CD4-positive, alpha-beta memory T cell (primary cell): ENCODE measurements around the gene CDKN1C. TPM values are rescaled to one million over a fixed set of nuclear protein-coding genes. Genes with fewer than 3 reads are reported as not detected.
A peak's percentile ranks its signal among the peaks of the same experiment; 100 is the strongest.

ENCODE experiments used
- CTCF ChIA-PET: fragments of 350-600 bp; sonication (Branson Sonifier 250); formaldehyde crosslinking; loops from one replicate; lab custom pipeline; 2021; ENCODE audit warnings: inconsistent platforms; ENCODE audit not compliant: partially characterized antibody; lab: Charles Lee
- POLR2A ChIA-PET: fragments of 350-600 bp; sonication (Branson Sonifier 250); formaldehyde crosslinking; loops from one replicate; lab custom pipeline; 2021; ENCODE audit not compliant: partially characterized antibody; lab: Charles Lee
- DNase-seq, 5 donors: peaks; one replicate each; pipeline versions ENCODE4 v3.0.0 to v3.0.0-alpha.2; 2020 to 2022; ENCODE audit warnings: mixed read lengths in 1 of 5
- H3K27ac ChIP-seq: one replicate; pipeline ENCODE4 v1.7.0; 2013; ENCODE audit warnings: low read depth, low read length
- H3K27me3 ChIP-seq: 2 replicates; pipeline ENCODE4 v1.7.0; 2013; ENCODE audit warnings: mild to moderate bottlenecking, low read length, moderate library complexity; ENCODE audit not compliant: insufficient read depth
- H3K36me3 ChIP-seq: 2 replicates; pipeline ENCODE4 v1.7.0; 2013; ENCODE audit warnings: mild to moderate bottlenecking, low read length, moderate library complexity; ENCODE audit not compliant: insufficient read depth
- H3K4me1 ChIP-seq: 2 replicates; pipeline ENCODE4 v1.7.0; 2013; ENCODE audit warnings: mild to moderate bottlenecking, low read length, moderate library complexity; ENCODE audit not compliant: insufficient read depth
- H3K4me3 ChIP-seq, 2 donors: one replicate each; pipeline ENCODE4 v1.7.0; 2013; ENCODE audit warnings: low read length in 2 of 2, mild to moderate bottlenecking in 1 of 2
- H3K9me3 ChIP-seq, 2 donors: one replicate each; pipeline ENCODE4 v1.7.0; 2013; ENCODE audit warnings: low read length in 2 of 2, control low read depth in 1 of 2; ENCODE audit not compliant: control insufficient read depth in 1 of 2
- H3K27ac Mint-ChIP-seq, 7 donors: one replicate each; pipeline ENCODE4 v1.8.0; 2020 to 2021; ENCODE audit warnings: mixed read lengths in 7 of 7, mild to moderate bottlenecking in 6 of 7, inconsistent platforms in 3 of 7, moderate library complexity in 3 of 7
- H3K27me3 Mint-ChIP-seq, 2 donors: one replicate each; pipeline ENCODE4 v1.8.0; 2020 to 2021; ENCODE audit warnings: mixed read lengths in 2 of 2
- H3K36me3 Mint-ChIP-seq, 2 donors: one replicate each; pipeline ENCODE4 v1.8.0; 2020 to 2021; ENCODE audit warnings: mixed read lengths in 2 of 2, inconsistent platforms in 1 of 2, mild to moderate bottlenecking in 1 of 2
- H3K4me1 Mint-ChIP-seq, 4 donors: one replicate each; pipeline ENCODE4 v1.8.0; 2020 to 2021; ENCODE audit warnings: mixed read lengths in 4 of 4, mild to moderate bottlenecking in 1 of 4
- H3K4me3 Mint-ChIP-seq, 8 donors: one replicate each; pipeline ENCODE4 v1.8.0; 2020 to 2021; ENCODE audit warnings: mixed read lengths in 8 of 8, mild to moderate bottlenecking in 7 of 8, moderate library complexity in 6 of 8, inconsistent platforms in 3 of 8
- H3K9me3 Mint-ChIP-seq, 8 donors: one replicate each; pipeline ENCODE4 v1.8.0; 2020 to 2021; ENCODE audit warnings: mixed read lengths in 8 of 8, mild to moderate bottlenecking in 5 of 8, inconsistent platforms in 3 of 8, moderate library complexity in 1 of 8
- intact Hi-C: fragments of 100-400 bp; cut with micrococcal nuclease; formaldehyde crosslinking; loops from one replicate; pipeline ENCODE4 v1.15.1; 2023
- polyA plus RNA-seq, 2 donors: library from polyadenylated mRNA; unstranded; fragments of 300-500 nt; fragmentation: Illumina TruSeq; gene quantifications; one replicate each; pipeline ENCODE4 v1.2.3, GENCODE V29; 2021
- total RNA-seq, 2 experiments: library from RNA; stranded (reverse); gene quantifications; one replicate each; pipeline ENCODE4 v1.2.3, GENCODE V29; 2021

CDKN1C gene
- total and polyA plus RNA-seq, 4 experiments from 2014 or later, result 0.10 to 6.1 (median 2.8) TPM

GRCh38 chr11:2838091-2838490, 47.5 kb downstream of the CDKN1C start:
- no peak overlapping the region for H3K27ac Mint-ChIP-seq
- peaks cover 0 to 1% (median 0%) of the 10 kb centered on the region in 8 donors for H3K9me3 Mint-ChIP-seq

GRCh38 chr11:2837651-2838050, 47.9 kb downstream of the CDKN1C start:
- peaks cover 0 to 1% (median 0%) of the 10 kb centered on the region in 8 donors for H3K9me3 Mint-ChIP-seq
- intact Hi-C loops, result no loop called here
- DNase-seq, result peak in 1 of 5 donors; percentile 29
- Histone ChIP-seq H3K36me3 (no peaks in the 10 kb centered on the region), H3K27me3 (no peaks in the 10 kb centered on the region), H3K4me1 (no peaks in the 10 kb centered on the region), H3K9me3 (no peaks in the 10 kb centered on the region), H3K27ac (no peak overlapping the region), H3K4me3 (no peak overlapping the region)
- no peak overlapping the region for H3K4me3 Mint-ChIP-seq
- no peaks in the 10 kb centered on the region for H3K27me3 Mint-ChIP-seq
- peaks cover 2 to 10% (median 4%) of the 10 kb centered on the region in 4 donors for H3K4me1 Mint-ChIP-seq
- no peaks in the 10 kb centered on the region for H3K36me3 Mint-ChIP-seq
- CTCF ChIA-PET, result no interaction called here
- POLR2A ChIA-PET, result no interaction called here
- H3K27ac Mint-ChIP-seq, result no peak overlapping the region

More at GRCh38 chr11:2838091-2838490, 47.5 kb downstream of the CDKN1C start:
- intact Hi-C loops, result no loop called here
- Mint-ChIP-seq H3K4me3 (no peak overlapping the region), H3K36me3 (no peaks in the 10 kb centered on the region), H3K4me1 (peaks cover 2 to 14% (median 4%) of the 10 kb centered on the region in 4 donors), H3K27me3 (no peaks in the 10 kb centered on the region)
- no peaks in the 10 kb centered on the region for H3K36me3 ChIP-seq
- no peaks in the 10 kb centered on the region for H3K27me3 ChIP-seq
- no peaks in the 10 kb centered on the region for H3K4me1 ChIP-seq
- H3K9me3 ChIP-seq, result no peaks in the 10 kb centered on the region
- POLR2A ChIA-PET, result no interaction called here
- peak in 1 of 5 donors; percentile 23 for DNase-seq
- no peak overlapping the region for H3K4me3 ChIP-seq
- CTCF ChIA-PET, result no interaction called here
- no peak overlapping the region for H3K27ac ChIP-seq

GRCh38 chr11:2837096-2837601, 48.4 kb downstream of the CDKN1C start:
- CTCF ChIA-PET, result no interaction called here
- H3K9me3 Mint-ChIP-seq, result peaks cover 0 to 1% (median 0%) of the 10 kb centered on the region in 8 donors
- intact Hi-C loops, result no loop called here

DNA sequence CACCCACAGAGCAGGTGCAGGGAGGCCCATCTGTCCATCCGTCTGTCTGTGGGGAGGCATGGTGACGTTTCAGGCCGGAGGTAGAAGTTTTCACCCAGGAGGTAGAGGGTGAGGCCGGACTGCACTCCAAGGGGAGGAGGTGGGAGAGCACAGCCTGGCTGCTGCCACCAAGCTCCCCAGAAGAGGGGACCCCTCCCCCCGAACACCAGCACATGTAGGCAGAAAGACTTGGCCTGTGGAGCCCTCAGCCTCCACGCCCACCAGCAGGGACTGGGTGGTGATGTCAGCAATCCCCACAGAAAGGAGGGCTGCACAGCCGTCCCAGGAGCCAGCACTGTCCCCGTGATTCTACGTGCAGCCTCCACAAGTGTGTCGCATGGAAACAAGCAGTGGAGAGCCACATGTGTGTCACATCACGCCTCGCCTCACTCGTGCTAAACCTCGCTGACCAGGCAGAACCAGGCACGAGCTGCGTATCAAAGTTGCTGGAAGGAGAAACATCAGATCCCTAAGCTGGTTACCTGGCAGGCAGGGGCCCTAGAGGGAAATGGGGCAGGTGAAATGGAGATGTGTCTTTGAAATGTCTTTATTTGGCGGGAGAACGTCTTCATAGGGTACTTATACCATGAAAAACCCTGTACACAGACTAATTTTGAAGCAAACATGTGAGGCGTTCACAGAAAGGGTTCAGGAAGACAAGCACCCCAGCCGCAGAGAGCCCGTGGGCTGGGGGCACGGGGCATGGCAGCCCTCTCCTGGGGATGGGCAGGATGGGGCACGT, 49.1 kb downstream of the CDKN1C start:
- Histone ChIP-seq H3K4me1 (no peaks in the 10 kb centered on the region), H3K27ac (no peak overlapping the region), H3K9me3 (no peaks in the 10 kb centered on the region), H3K27me3 (no peaks in the 10 kb centered on the region), H3K4me3 (no peak overlapping the region), H3K36me3 (no peaks in the 10 kb centered on the region)
- Mint-ChIP-seq H3K4me1 (peaks cover 2 to 10% (median 4%) of the 10 kb centered on the region in 4 donors), H3K9me3 (peaks cover 0 to 1% (median 0%) of the 10 kb centered on the region in 8 donors), H3K36me3 (no peaks in the 10 kb centered on the region), H3K27ac (no peak overlapping the region), H3K4me3 (no peak overlapping the region), H3K27me3 (no peaks in the 10 kb centered on the region)
- ChIA-PET CTCF (no interaction called here), POLR2A (no interaction called here)
- intact Hi-C loops, result no loop called here
- DNase-seq, result peak in 1 of 5 donors; percentile 12

More at GRCh38 chr11:2837096-2837601, 48.4 kb downstream of the CDKN1C start:
- Mint-ChIP-seq H3K36me3 (no peaks in the 10 kb centered on the region), H3K27ac (no peak overlapping the region), H3K4me1 (peaks cover 2 to 10% (median 4%) of the 10 kb centered on the region in 4 donors), H3K4me3 (no peak overlapping the region), H3K27me3 (no peaks in the 10 kb centered on the region)
- no peak overlapping the region for H3K4me3 ChIP-seq
- H3K36me3 ChIP-seq, result no peaks in the 10 kb centered on the region
- no peak overlapping the region for H3K27ac ChIP-seq
- DNase-seq, result peak in 1 of 5 donors; percentile 19
- H3K9me3 ChIP-seq, result no peaks in the 10 kb centered on the region
- POLR2A ChIA-PET, result no interaction called here
- H3K27me3 ChIP-seq, result no peaks in the 10 kb centered on the region
- no peaks in the 10 kb centered on the region for H3K4me1 ChIP-seq

- POLR2A ChIA-PET, result no interaction called here
- Histone ChIP-seq H3K9me3 (no peaks in the 10 kb centered on the region), H3K27me3 (no peaks in the 10 kb centered on the region), H3K4me3 (no peak overlapping the region), H3K4me1 (no peaks in the 10 kb centered on the region), H3K27ac (no peak overlapping the region), H3K36me3 (no peaks in the 10 kb centered on the region)
- H3K36me3 Mint-ChIP-seq, result no peaks in the 10 kb centered on the region
- peaks cover 2 to 5% (median 4%) of the 10 kb centered on the region in 4 donors for H3K4me1 Mint-ChIP-seq
- peak overlapping the region in 1 of 7 donors; percentile 53 for H3K27ac Mint-ChIP-seq
- CTCF ChIA-PET, result no interaction called here
- no peaks in the 10 kb centered on the region for H3K27me3 Mint-ChIP-seq
- intact Hi-C loops, result no loop called here
- H3K4me3 Mint-ChIP-seq, result no peak overlapping the region
- no peaks in the 10 kb centered on the region for H3K9me3 Mint-ChIP-seq
- peak in 1 of 5 donors; percentile 2 for DNase-seq
These were observed 49.8 kb downstream of the CDKN1C start for GRCh38 chr11:2835751-2836150.

DNA sequence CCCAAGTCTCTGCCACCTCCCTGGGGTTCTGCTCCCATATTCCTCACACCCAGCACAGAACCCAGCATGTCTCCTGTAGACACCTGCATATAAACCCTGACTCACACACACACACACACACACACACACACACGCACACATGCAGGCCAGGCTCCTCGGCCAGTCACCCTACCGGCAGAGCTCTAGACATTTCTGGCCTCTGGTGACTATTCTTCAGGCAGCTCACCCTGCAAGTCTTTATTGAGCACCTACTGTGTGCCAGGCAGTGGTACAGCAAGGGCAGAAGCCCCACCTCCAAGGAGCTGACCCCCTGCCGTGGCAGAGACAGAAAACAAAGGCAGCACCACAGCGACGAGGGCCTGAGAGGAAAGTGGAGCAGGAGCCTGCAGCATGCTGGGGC, 50.3 kb downstream of the CDKN1C start:
- H3K27ac Mint-ChIP-seq, result peak overlapping the region in 2 of 7 donors; percentile 50 to 52

DNA sequence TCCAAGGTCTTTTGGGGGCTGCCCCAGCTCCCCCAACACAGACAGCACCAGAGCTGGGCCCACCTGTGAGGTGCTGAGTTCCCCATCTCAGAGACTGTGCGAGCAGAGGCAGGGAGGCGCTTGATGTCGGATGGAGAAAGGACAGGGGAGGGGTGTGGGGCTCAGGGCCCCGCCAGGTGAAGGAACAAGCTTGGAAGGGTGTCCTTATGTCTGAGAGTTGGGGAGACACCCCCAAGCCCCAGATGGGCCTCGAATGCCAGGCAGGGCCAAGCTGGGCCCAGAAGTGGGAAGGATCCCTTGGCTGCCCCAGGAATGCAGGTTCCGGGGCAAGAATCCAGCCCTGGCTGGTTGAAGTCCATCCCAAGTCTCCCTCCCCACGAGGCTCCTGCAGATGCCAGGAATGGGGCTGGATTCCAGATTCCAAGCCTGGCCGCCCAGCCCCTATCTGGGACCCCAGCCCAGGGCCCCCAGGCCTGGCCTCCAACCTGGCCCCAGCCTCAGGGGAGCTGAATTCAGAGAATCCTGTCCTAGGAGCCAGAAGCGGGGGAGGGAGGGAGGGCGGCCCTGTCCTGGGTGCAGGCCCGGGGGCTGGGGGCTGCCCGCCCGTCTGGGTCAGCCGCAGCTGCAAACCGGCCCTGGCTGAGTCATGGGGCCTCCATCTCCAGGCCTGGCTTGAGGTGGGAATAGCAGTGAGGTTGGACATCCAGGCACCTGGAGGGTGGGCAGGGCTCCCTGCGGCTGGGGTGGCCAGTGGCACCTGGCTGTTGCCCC, 50.9 kb downstream of the CDKN1C start:
- ChIA-PET POLR2A (no interaction called here), CTCF (no interaction called here)
- Histone ChIP-seq H3K36me3 (no peaks in the 10 kb centered on the region), H3K4me3 (no peak overlapping the region), H3K4me1 (no peaks in the 10 kb centered on the region), H3K9me3 (no peaks in the 10 kb centered on the region), H3K27me3 (no peaks in the 10 kb centered on the region), H3K27ac (no peak overlapping the region)
- no peak overlapping the region for H3K27ac Mint-ChIP-seq
- no peaks in the 10 kb centered on the region for H3K36me3 Mint-ChIP-seq
- H3K4me1 Mint-ChIP-seq, result peaks cover 0 to 2% (median 0%) of the 10 kb centered on the region in 4 donors
- H3K9me3 Mint-ChIP-seq, result no peaks in the 10 kb centered on the region
- peak in 1 of 5 donors; percentile 29 for DNase-seq
- H3K27me3 Mint-ChIP-seq, result no peaks in the 10 kb centered on the region
- intact Hi-C loops, result no loop called here
- H3K4me3 Mint-ChIP-seq, result no peak overlapping the region

More for the DNA sequence above, 50.3 kb downstream of the CDKN1C start:
- no peak overlapping the region for H3K4me3 Mint-ChIP-seq
- no peaks in the 10 kb centered on the region for H3K4me1 ChIP-seq
- intact Hi-C loops, result no loop called here
- no peaks in the 10 kb centered on the region for H3K9me3 Mint-ChIP-seq
- no peaks in the 10 kb centered on the region for H3K9me3 ChIP-seq
- DNase-seq, result no peak
- H3K36me3 Mint-ChIP-seq, result no peaks in the 10 kb centered on the region
- peaks cover 2 to 5% (median 3%) of the 10 kb centered on the region in 4 donors for H3K4me1 Mint-ChIP-seq
- no peaks in the 10 kb centered on the region for H3K36me3 ChIP-seq
- CTCF ChIA-PET, result no interaction called here
- POLR2A ChIA-PET, result no interaction called here
- no peaks in the 10 kb centered on the region for H3K27me3 Mint-ChIP-seq
- no peak overlapping the region for H3K4me3 ChIP-seq
- no peak overlapping the region for H3K27ac ChIP-seq
- no peaks in the 10 kb centered on the region for H3K27me3 ChIP-seq
